Gastrocnemius medialis (tissue), 4 donors: ENCODE data around the gene CAV2.

Experiments used
- CTCF ChIP-seq, 5 experiments: fragments of 450-650 bp in 3 of 5; fragments of 200-600 bp in 2 of 5; sonication (generic) in 2 of 5; IDR thresholded peaks in 4 of 5; conservative IDR thresholded peaks in 1 of 5; 1 replicate in 4 of 5; 2 replicates in 1 of 5; pipeline ENCODE4 v1.5.1; 2016 to 2019; ENCODE audit warnings: antibody characterized with exemption in 5 of 5, mild to moderate bottlenecking in 3 of 5, moderate library complexity in 3 of 5
- POLR2A ChIP-seq, 2 donors: fragments of 450-650 bp; IDR thresholded peaks; one replicate each; pipeline ENCODE4 v1.6.1; 2017; ENCODE audit warnings: antibody characterized with exemption in 2 of 2, mild to moderate bottlenecking in 2 of 2, moderate library complexity in 2 of 2

GRCh38 chr7:116545411-116545993, 46.0 kb downstream of the CAV2 start:
- no peak for TF ChIP-seq POLR2A (IDR thresholded peaks at IDR 0.05)
- TF ChIP-seq CTCF (IDR thresholded peaks at IDR 0.05 in 4 of 5, conservative IDR thresholded peaks at IDR 0.05 in 1 of 5), result no peak
